Measurements from ENCODE around the gene TTC13.

Gene TTC13

DNA sequence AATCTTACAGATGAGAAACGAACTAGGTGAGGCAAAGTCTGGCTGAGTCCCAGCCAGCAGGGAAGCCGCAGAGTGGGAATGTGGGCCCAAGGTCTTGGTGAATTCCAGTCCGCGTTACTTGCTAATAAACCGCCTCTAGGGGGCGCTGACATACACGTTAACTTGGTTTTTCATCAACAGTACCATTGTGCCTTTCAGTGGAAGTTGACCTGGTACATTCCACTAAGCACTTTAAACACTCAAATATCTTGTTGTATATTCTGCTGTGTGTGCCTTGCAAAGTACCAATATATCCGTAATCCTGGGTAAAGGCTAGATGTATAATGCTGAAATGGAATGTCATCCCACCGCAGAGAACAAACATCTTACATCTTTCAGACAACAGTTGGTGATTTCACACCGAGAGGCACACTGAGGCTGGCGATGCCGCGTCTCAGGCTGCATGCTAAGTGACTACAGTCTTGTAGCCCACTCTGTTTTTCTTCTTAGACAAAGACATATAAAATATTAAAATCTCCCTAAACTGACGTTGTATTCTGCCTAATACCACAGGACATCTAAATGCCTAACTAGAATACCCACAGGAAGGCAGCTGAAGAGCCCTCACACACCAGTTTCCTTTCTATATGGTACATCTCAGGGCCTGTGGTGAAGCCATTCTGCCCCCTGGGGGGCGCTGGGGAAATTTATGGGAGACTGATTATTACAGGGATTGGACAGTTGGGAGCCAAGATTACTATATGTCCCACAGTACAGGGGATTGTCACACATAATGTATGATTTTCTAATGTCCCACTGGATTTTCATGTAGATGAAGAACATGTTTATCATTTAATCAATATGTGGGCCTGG, 61.2 kb downstream of the TTC13 start:
- H3K36me3 ChIP-seq (ENCODE audit: insufficient read depth, low read depth, low read length): peaks cover 17% of the 10 kb centered on the region; the same call in 1 of the 2 replicates

DNA sequence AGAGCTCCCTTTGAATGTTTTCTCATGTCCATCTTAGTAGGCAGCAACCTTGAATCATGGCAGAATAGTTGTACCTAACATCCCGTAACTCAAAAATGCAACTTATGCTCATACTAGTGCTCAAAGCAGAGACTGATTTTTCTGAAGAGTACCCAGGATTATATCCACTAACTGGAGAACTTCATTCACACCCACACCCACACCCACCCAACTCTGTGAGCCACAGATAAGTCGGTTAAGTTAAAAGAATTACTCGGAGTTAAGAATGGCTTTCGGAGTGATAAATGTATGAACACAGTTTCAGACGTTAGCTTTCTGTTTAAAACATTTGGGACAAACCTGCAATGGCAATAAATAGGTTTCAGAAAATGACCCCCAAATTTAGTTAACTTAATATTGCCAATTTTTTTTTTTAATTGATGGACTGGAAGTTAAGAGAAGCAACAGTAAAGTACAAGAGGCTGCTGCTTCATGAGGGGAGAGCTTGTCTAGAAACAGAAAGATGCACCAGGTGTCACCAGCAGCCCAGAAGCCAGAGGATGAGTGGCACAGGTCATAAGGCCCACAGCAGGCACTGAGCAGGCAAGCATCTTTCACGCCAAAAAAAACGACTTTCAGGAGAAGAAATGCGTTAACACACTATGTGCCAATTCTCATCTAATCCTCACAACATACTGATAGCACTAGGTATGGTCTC, 61.9 kb downstream of the TTC13 start:
- H3K9me3 ChIP-seq (ENCODE audit: insufficient read depth, low read depth, low read length): no peaks in the 10 kb centered on the region
- no peaks in the 10 kb centered on the region for H3K27me3 ChIP-seq (ENCODE audit: insufficient read depth, low read length)
- H3K4me1 ChIP-seq (ENCODE audit: insufficient read depth, low read length): no peaks in the 10 kb centered on the region
- no peak overlapping the region for H3K4me3 ChIP-seq (ENCODE audit: low read length)
- no peak overlapping the region for H3K9ac ChIP-seq (ENCODE audit: low read depth, low read length)
- H3K36me3 ChIP-seq (ENCODE audit: insufficient read depth, low read depth, low read length): peaks cover 17% of the 10 kb centered on the region; the same call in 1 of the 2 replicates
- H3K27ac ChIP-seq (ENCODE audit: low read length): no peak overlapping the region

More for the DNA sequence above, 61.2 kb downstream of the TTC13 start:
- no peak overlapping the region for H3K9ac ChIP-seq (ENCODE audit: low read depth, low read length)
- H3K27ac ChIP-seq (ENCODE audit: low read length): no peak overlapping the region
- H3K9me3 ChIP-seq (ENCODE audit: insufficient read depth, low read depth, low read length): no peaks in the 10 kb centered on the region
- no peaks in the 10 kb centered on the region for H3K4me1 ChIP-seq (ENCODE audit: insufficient read depth, low read length)
- H3K27me3 ChIP-seq (ENCODE audit: insufficient read depth, low read length): no peaks in the 10 kb centered on the region
- no peak overlapping the region for H3K4me3 ChIP-seq (ENCODE audit: low read length)

DNA sequence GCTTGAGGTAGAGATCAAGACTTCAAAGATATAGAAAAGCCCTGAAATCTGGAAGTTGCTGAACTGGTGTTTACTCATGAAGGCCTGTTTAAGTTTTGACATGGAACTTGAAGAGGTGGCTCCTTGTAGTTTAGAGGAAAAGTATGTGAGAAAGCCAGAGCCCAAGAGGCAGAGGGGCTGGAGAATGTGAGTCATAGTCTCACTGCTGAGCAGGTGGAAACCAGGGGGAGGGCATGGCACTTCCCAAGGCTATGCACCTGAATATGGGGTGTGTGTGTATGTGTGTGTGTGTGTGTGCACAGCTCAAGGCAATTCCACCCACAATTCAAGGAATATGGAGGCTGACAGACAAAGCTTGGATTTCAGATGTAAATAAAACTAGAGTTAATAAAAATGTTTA, 63.6 kb downstream of the TTC13 start:
- no peaks in the 10 kb centered on the region for H3K4me1 ChIP-seq (ENCODE audit: insufficient read depth, low read length)
- H3K9ac ChIP-seq (ENCODE audit: low read depth, low read length): no peak overlapping the region
- H3K4me3 ChIP-seq (ENCODE audit: low read length): no peak overlapping the region
- no peak overlapping the region for H3K27ac ChIP-seq (ENCODE audit: low read length)
- no peaks in the 10 kb centered on the region for H3K27me3 ChIP-seq (ENCODE audit: insufficient read depth, low read length)
- no peaks in the 10 kb centered on the region for H3K9me3 ChIP-seq (ENCODE audit: insufficient read depth, low read depth, low read length)
- peaks cover 16% of the 10 kb centered on the region; the same call in 1 of the 2 replicates for H3K36me3 ChIP-seq (ENCODE audit: insufficient read depth, low read depth, low read length)

- H3K9ac ChIP-seq (ENCODE audit: low read depth, low read length): no peak overlapping the region
- H3K4me3 ChIP-seq (ENCODE audit: low read length): no peak overlapping the region
- peaks cover 12% of the 10 kb centered on the region; the same call in 1 of the 2 replicates for H3K36me3 ChIP-seq (ENCODE audit: insufficient read depth, low read depth, low read length)
- H3K9me3 ChIP-seq (ENCODE audit: insufficient read depth, low read depth, low read length): no peaks in the 10 kb centered on the region
- H3K27ac ChIP-seq (ENCODE audit: low read length): no peak overlapping the region
- H3K4me1 ChIP-seq (ENCODE audit: insufficient read depth, low read length): no peaks in the 10 kb centered on the region
- no peaks in the 10 kb centered on the region for H3K27me3 ChIP-seq (ENCODE audit: insufficient read depth, low read length)
Measured at GRCh38 chr1:230913496-230913895, 65.2 kb downstream of the TTC13 start.

GRCh38 chr1:230910755-230911117, 67.9 kb downstream of the TTC13 start:
- H3K4me1 ChIP-seq (ENCODE audit: insufficient read depth, low read length): no peaks in the 10 kb centered on the region
- H3K9me3 ChIP-seq (ENCODE audit: insufficient read depth, low read depth, low read length): no peaks in the 10 kb centered on the region
- H3K36me3 ChIP-seq (ENCODE audit: insufficient read depth, low read depth, low read length): peaks cover 17% of the 10 kb centered on the region; the same call in 1 of the 2 replicates
- no peaks in the 10 kb centered on the region for H3K27me3 ChIP-seq (ENCODE audit: insufficient read depth, low read length)
- no peak overlapping the region for H3K27ac ChIP-seq (ENCODE audit: low read length)
- H3K9ac ChIP-seq (ENCODE audit: low read depth, low read length): no peak overlapping the region
- no peak overlapping the region for H3K4me3 ChIP-seq (ENCODE audit: low read length)

DNA sequence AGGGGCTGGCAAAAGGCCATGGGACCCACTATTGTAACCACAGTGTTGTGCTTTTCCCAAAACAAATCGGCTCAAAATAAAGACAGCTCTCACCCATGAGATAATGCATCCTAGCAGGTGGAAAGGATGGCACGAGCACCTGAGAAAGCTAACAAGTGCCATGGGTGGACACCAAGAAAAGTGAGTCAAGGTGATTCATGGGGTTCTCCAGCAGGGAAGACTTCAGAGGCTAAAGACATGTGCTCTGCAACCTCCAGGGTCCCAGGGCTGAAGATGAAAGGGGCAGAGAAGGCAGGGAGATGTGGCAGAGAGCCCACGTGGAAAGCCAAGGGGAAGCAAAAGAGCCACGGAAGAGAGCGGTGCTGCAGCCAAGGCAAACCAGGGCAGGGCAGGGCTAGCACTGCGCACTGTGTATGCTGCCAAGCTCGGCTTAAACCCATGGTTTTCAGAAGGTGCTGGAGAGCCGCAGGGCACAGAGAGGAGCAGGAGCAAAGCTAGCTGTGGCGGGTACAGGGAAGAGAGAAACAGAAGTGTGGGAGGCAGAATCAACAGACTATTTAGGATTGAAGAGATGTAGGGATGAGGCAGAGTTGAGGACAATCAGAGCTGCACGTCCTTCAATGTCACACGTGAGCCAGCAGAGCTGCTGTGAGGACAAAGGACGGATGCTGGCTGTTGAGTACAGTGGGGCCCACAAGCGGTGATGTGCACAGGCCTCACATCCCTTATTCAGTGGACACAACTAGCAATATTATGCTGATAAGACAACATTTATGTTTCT, 68.5 kb downstream of the TTC13 start:
- no peaks in the 10 kb centered on the region for H3K9me3 ChIP-seq (ENCODE audit: insufficient read depth, low read depth, low read length)
- H3K27ac ChIP-seq (ENCODE audit: low read length): no peak overlapping the region
- H3K27me3 ChIP-seq (ENCODE audit: insufficient read depth, low read length): no peaks in the 10 kb centered on the region
- no peaks in the 10 kb centered on the region for H3K4me1 ChIP-seq (ENCODE audit: insufficient read depth, low read length)
- H3K9ac ChIP-seq (ENCODE audit: low read depth, low read length): no peak overlapping the region
- peaks cover 17% of the 10 kb centered on the region; the same call in 1 of the 2 replicates for H3K36me3 ChIP-seq (ENCODE audit: insufficient read depth, low read depth, low read length)
- no peak overlapping the region for H3K4me3 ChIP-seq (ENCODE audit: low read length)

- H3K9me3 ChIP-seq (ENCODE audit: insufficient read depth, low read depth, low read length): no peaks in the 10 kb centered on the region
- H3K9ac ChIP-seq (ENCODE audit: low read depth, low read length): no peak overlapping the region
- no peak overlapping the region for H3K4me3 ChIP-seq (ENCODE audit: low read length)
- H3K27me3 ChIP-seq (ENCODE audit: insufficient read depth, low read length): no peaks in the 10 kb centered on the region
- H3K4me1 ChIP-seq (ENCODE audit: insufficient read depth, low read length): no peaks in the 10 kb centered on the region
- no peak overlapping the region for H3K27ac ChIP-seq (ENCODE audit: low read length)
- peaks cover 14% of the 10 kb centered on the region; the same call in 1 of the 2 replicates for H3K36me3 ChIP-seq (ENCODE audit: insufficient read depth, low read depth, low read length)
Measured at GRCh38 chr1:230907472-230908205, 71.0 kb downstream of the TTC13 start.

DNA sequence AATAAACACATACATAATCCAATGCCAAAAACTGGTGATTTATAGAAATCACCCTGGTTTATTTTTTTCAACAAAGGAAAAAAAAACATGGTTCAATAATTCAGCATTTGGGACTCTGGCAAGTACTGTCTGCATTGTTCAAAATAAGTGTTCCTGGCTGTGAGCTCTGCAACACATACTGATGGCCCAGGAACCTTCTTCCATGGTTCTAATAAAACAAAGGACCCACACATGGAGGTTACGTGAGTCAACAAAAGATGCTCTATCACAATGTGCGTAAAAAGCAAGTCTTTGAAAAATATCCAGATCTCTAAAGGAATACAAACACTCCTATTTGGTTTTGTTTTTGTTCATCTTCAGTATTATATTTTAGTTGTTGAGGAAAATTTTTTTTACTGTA, 72.4 kb downstream of the TTC13 start:
- Histone ChIP-seq H3K4me1 (ENCODE audit: insufficient read depth, low read length) (no peaks in the 10 kb centered on the region), H3K27me3 (ENCODE audit: insufficient read depth, low read length) (no peaks in the 10 kb centered on the region), H3K36me3 (ENCODE audit: insufficient read depth, low read depth, low read length) (peaks cover 14% of the 10 kb centered on the region; the same call in 1 of the 2 replicates), H3K9me3 (ENCODE audit: insufficient read depth, low read depth, low read length) (no peaks in the 10 kb centered on the region), H3K9ac (ENCODE audit: low read depth, low read length) (no peak overlapping the region), H3K27ac (ENCODE audit: low read length) (no peak overlapping the region), H3K4me3 (ENCODE audit: low read length) (no peak overlapping the region)

GRCh38 chr1:230905733-230906132, 72.9 kb downstream of the TTC13 start:
- H3K27me3 ChIP-seq (ENCODE audit: insufficient read depth, low read length): no peaks in the 10 kb centered on the region
- no peaks in the 10 kb centered on the region for H3K9me3 ChIP-seq (ENCODE audit: insufficient read depth, low read depth, low read length)
- no peak overlapping the region for H3K4me3 ChIP-seq (ENCODE audit: low read length)
- H3K4me1 ChIP-seq (ENCODE audit: insufficient read depth, low read length): no peaks in the 10 kb centered on the region
- H3K27ac ChIP-seq (ENCODE audit: low read length): no peak overlapping the region
- peaks cover 14% of the 10 kb centered on the region; the same call in 1 of the 2 replicates for H3K36me3 ChIP-seq (ENCODE audit: insufficient read depth, low read depth, low read length)
- no peak overlapping the region for H3K9ac ChIP-seq (ENCODE audit: low read depth, low read length)

- H3K36me3 ChIP-seq (ENCODE audit: insufficient read depth, low read depth, low read length): peaks cover 1% of the 10 kb centered on the region; the same call in 1 of the 2 replicates
- no peak overlapping the region for H3K9ac ChIP-seq (ENCODE audit: low read depth, low read length)
- no peaks in the 10 kb centered on the region for H3K27me3 ChIP-seq (ENCODE audit: insufficient read depth, low read length)
- no peaks in the 10 kb centered on the region for H3K4me1 ChIP-seq (ENCODE audit: insufficient read depth, low read length)
- H3K4me3 ChIP-seq (ENCODE audit: low read length): no peak overlapping the region
- H3K27ac ChIP-seq (ENCODE audit: low read length): no peak overlapping the region
- no peaks in the 10 kb centered on the region for H3K9me3 ChIP-seq (ENCODE audit: insufficient read depth, low read depth, low read length)
Measured at GRCh38 chr1:230902349-230902923, 76.2 kb downstream of the TTC13 start.

DNA sequence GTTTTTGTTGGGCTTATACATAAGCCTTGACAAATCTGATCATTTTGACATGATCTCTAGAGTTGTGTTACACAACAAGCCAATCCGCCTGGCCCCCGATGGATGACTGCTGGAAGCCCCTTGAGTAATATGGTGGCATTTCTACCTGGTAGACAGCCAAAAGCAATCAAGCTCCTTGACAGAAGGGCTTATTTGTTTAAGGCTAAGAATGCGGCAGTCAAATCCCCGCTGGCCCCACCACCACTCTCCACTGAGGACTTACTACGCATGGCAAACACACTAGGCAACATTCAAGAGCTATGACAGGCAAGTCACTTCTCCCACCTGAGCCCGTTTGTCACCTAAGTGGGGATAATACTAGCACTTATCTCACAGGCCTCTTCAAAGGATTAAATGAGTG, 77.0 kb downstream of the TTC13 start:
- Histone ChIP-seq H3K27ac (ENCODE audit: low read length) (no peak overlapping the region), H3K4me1 (ENCODE audit: insufficient read depth, low read length) (no peaks in the 10 kb centered on the region), H3K9me3 (ENCODE audit: insufficient read depth, low read depth, low read length) (no peaks in the 10 kb centered on the region)

More for the DNA sequence above, 77.0 kb downstream of the TTC13 start:
- H3K4me3 ChIP-seq (ENCODE audit: low read length): no peak overlapping the region
- H3K36me3 ChIP-seq (ENCODE audit: insufficient read depth, low read depth, low read length): no peaks in the 10 kb centered on the region; the same call in 1 of the 2 replicates
- H3K9ac ChIP-seq (ENCODE audit: low read depth, low read length): no peak overlapping the region
- no peaks in the 10 kb centered on the region for H3K27me3 ChIP-seq (ENCODE audit: insufficient read depth, low read length)

Measured in iPS-20b (cell line).